AG04449 (cell line): ENCODE measurements around the gene TMEM45B.
"Not testable (repeated sequence)": the region's sequence is repeated elsewhere in the genome, so short reads cannot be mapped to it uniquely, and the experiment has no call there.

ENCODE experiments used
- CTCF ChIA-PET: fragments of 350-600 bp; formaldehyde crosslinking; extraction: SDS; loops from one replicate; lab custom pipeline; 2021; ENCODE audit warnings: antibody characterized with exemption; lab: Yijun Ruan, JAX
- POLR2A ChIA-PET: fragments of 400-600, 350-600 bp; formaldehyde crosslinking; extraction: SDS; loops from one replicate; lab custom pipeline; 2020; ENCODE audit warnings: antibody characterized with exemption, inconsistent platforms; lab: Yijun Ruan, JAX
- DNase-seq: peaks from one replicate; pipeline ENCODE4 v3.0.0-alpha.2; 2010; ENCODE audit warnings: low read depth, low spot score
- H3K4me3 ChIP-seq: 2 replicates; pipeline ENCODE4 v1.5.1; 2011; ENCODE audit warnings: low read depth, mild to moderate bottlenecking, control low read depth, low read length
- TF ChIP-seq, protein P1 (sequence below): IDR thresholded peaks from one replicate; pipeline ENCODE4 v1.5.1; 2011; ENCODE audit warnings: mild to moderate bottlenecking, moderate library complexity, low read length, control low read depth, inconsistent platforms; ENCODE audit not compliant: insufficient read depth; ENCODE audit errors: missing control alignments

The TMEM45B gene

DNA sequence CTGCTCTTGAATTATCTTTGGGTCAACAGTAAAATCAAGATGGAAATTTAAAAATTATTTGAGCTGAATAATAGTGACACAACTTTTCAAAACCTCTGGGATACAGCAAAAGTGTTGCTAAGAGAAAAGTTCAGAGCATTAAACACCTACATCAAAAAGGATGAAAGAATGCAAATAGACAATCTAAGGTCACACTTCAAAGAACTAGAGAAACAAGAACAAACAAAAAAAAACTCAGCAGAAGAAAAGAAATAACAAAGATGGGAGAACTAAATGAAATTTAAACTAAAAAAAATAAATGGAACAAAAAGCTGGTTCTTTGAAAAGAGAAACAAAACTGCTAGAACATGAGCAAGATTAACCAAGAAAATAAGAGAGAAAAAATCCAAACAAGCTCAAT lies 15.0 kb upstream of the TMEM45B start:
- ChIA-PET POLR2A (no interaction called here), CTCF (no interaction called here)
- TF ChIP-seq, protein P1, sequence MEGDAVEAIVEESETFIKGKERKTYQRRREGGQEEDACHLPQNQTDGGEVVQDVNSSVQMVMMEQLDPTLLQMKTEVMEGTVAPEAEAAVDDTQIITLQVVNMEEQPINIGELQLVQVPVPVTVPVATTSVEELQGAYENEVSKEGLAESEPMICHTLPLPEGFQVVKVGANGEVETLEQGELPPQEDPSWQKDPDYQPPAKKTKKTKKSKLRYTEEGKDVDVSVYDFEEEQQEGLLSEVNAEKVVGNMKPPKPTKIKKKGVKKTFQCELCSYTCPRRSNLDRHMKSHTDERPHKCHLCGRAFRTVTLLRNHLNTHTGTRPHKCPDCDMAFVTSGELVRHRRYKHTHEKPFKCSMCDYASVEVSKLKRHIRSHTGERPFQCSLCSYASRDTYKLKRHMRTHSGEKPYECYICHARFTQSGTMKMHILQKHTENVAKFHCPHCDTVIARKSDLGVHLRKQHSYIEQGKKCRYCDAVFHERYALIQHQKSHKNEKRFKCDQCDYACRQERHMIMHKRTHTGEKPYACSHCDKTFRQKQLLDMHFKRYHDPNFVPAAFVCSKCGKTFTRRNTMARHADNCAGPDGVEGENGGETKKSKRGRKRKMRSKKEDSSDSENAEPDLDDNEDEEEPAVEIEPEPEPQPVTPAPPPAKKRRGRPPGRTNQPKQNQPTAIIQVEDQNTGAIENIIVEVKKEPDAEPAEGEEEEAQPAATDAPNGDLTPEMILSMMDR: no peak
- no peak overlapping the region for H3K4me3 ChIP-seq
- no peak for DNase-seq

DNA sequence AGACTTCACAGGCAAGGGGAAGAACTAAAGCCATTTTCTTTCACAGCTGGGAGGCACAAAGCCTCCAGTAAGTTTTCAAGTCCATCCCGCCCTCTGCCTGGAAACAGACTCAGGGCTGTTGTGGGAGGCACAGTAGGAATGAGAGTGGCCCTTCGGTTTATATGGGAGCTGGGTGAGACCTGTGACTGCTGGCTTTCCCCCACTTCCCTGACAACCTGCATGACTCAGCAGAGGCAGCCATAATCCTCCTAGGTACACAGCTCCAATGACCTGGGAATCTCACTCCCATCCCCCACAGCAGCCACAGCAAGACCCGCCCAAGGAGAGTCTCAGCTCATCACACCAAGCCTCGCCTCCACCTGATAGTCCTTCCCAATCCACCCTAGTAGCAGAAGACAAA lies 12.1 kb upstream of the TMEM45B start:
- no peak overlapping the region for H3K4me3 ChIP-seq
- ChIA-PET CTCF (no interaction called here), POLR2A (no interaction called here)
- DNase-seq: no peak
- TF ChIP-seq, protein P1: no peak

DNA sequence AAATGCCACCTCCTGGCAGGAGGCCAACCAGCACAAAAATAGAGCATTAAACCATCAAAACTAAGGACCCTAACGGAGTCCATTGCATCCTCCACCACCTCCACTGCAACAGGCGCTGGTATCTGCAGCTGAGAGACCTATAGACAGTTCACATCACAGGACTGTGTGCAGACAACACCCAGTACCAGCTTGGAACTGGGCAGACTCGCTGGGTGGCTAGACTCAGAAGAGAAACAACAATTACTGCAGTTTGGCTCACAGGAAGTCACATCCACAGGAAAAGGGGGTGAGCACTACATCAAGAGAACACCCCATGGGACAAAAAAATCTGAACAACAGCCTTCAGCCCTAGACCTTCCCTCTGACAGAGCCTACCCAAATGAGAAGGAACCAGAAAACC lies 11.6 kb upstream of the TMEM45B start:
- no peak for DNase-seq
- no peak overlapping the region for H3K4me3 ChIP-seq
- TF ChIP-seq, protein P1: no peak
- ChIA-PET POLR2A (no interaction called here), CTCF (no interaction called here)

DNA sequence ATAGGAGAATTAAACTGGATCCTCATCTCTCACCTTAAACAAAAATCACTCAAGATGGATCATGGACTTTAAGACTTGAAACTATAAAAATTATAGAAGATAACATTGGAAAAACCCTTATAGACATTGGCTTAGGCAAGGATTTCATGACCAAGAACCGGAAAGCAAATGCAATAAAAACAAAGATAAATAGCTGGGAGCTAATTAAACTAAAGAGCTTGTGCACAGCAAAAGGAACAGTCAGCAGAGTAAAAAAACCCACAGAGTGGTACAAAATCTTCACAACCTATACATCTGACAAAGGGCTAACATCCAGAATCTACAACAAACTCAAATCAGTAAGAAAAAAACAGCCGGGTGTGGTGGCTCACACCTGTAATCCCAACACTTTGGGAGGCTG lies 7.4 kb upstream of the TMEM45B start:
- DNase-seq, CTCF ChIA-PET, POLR2A ChIA-PET, H3K4me3 ChIP-seq: not testable (repeated sequence)

- POLR2A ChIA-PET: no interaction called here
Observed at GRCh38 chr11:129813231-129813791, 2.3 kb upstream of the TMEM45B start.

DNA sequence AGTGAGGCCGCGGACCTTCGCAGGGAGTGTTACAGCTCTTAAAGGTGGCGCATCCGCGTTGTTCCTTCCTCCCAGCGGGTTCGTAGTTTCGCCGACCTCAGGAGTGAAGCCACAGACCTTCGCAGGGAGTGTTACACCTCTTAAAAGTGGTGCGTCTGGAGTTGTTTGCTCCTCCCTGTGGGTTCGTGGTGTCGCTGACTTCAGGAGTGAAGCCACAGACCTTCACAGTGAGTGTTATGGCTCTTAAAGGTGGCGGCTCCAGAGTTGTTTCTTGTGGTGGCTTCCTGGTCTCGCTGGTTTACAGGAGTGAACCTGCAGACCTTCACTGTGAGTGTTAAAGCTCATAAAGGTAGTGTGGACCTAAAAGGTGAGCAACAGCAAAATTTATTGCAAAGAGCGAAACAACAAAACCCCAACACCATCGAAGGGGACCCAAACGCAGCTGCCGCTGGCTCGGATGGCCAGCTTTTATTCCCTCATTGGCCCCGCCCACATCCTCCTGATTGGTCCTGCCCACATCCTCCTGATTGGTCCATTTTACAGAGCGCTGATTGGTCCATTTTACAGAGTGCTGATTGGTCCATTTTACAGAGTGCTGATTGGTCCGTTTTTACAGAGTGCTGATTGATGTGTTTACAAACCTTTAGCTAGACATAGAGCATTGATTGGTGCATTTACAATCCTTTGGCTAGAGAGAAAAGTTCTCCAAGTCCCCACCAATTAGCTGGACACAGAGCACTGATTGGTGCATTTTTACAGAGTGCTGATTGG lies 1.2 kb upstream of the TMEM45B start:
- DNase-seq: no peak
- no peak overlapping the region for H3K4me3 ChIP-seq
- ChIA-PET CTCF (no interaction called here), POLR2A (no interaction called here)
- TF ChIP-seq, protein P1: no peak

More at GRCh38 chr11:129813231-129813791, 2.3 kb upstream of the TMEM45B start:
- TF ChIP-seq, protein P1: no peak
- CTCF ChIA-PET: no interaction called here
- no peak overlapping the region for H3K4me3 ChIP-seq
- DNase-seq: no peak
